B cell (primary cell): ENCODE measurements around the gene CATSPER3.

Experiments
- EZH2 ChIP-seq: IDR thresholded peaks from 2 replicates; pipeline ENCODE4 v1.6.1; 2012; ENCODE audit warnings: borderline replicate concordance, low read depth, mild to moderate bottlenecking, moderate library complexity, low read length; ENCODE audit not compliant: insufficient read depth, poor library complexity, severe bottlenecking
- TF ChIP-seq, protein P1 (sequence below): fragments of 200-600 bp; IDR thresholded peaks from one replicate; pipeline ENCODE4 v1.8.0; 2022; ENCODE audit warnings: antibody characterized with exemption, mild to moderate bottlenecking

DNA sequence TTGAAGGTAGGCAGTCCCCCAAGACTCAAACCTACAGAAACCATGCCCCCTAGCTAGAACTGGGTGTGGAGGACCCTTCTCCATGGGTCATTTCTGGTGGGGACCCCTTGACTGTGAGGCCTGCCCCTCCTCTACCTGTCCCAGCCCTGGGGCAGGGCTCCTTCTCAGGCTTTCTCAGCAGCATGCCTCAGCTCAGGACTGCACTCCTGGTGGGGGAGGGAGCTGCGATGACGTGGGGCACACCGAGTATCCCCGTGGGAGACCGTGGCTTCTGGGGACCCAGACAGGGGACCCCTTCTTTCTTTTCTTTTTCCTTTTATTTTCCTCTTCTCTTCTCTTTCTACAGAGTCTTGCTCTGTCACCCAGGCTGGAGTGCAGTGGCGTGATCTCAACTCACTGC lies 93.3 kb downstream of the CATSPER3 start:
- TF ChIP-seq, protein P1, sequence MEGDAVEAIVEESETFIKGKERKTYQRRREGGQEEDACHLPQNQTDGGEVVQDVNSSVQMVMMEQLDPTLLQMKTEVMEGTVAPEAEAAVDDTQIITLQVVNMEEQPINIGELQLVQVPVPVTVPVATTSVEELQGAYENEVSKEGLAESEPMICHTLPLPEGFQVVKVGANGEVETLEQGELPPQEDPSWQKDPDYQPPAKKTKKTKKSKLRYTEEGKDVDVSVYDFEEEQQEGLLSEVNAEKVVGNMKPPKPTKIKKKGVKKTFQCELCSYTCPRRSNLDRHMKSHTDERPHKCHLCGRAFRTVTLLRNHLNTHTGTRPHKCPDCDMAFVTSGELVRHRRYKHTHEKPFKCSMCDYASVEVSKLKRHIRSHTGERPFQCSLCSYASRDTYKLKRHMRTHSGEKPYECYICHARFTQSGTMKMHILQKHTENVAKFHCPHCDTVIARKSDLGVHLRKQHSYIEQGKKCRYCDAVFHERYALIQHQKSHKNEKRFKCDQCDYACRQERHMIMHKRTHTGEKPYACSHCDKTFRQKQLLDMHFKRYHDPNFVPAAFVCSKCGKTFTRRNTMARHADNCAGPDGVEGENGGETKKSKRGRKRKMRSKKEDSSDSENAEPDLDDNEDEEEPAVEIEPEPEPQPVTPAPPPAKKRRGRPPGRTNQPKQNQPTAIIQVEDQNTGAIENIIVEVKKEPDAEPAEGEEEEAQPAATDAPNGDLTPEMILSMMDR, result no peak
- no peak for TF ChIP-seq EZH2
